ENCODE measurements around the gene NEO1.

The NEO1 gene

GRCh38 chr15:73051807-73052652 is at the start of gene NEO1:
TSS of gene NEO1 (plus strand) at chr15:73052463. CDS start at chr15:73052676, 213 bp downstream.
- DNase-seq (ENCODE audit: low read depth): peak; percentile 36

GRCh38 chr15:73004462-73004861 is 47.8 kb upstream of the NEO1 start:
- DNase-seq (ENCODE audit: low read depth): no peak

- no peak for DNase-seq (ENCODE audit: low read depth)
These were observed 47.2 kb upstream of the NEO1 start for GRCh38 chr15:73005032-73005431.

- no peak for DNase-seq (ENCODE audit: low read depth)
These were observed 46.8 kb upstream of the NEO1 start for GRCh38 chr15:73005446-73005845.

GRCh38 chr15:73006523-73006922 is 45.7 kb upstream of the NEO1 start:
- no peak for DNase-seq (ENCODE audit: low read depth)

- DNase-seq (ENCODE audit: low read depth): no peak
These were observed 42.9 kb upstream of the NEO1 start for GRCh38 chr15:73009066-73010056.

- no peak for DNase-seq (ENCODE audit: low read depth)
These were observed 41.8 kb upstream of the NEO1 start for GRCh38 chr15:73010154-73011152.

- DNase-seq (ENCODE audit: low read depth): no peak
These were observed 37.4 kb upstream of the NEO1 start for GRCh38 chr15:73014904-73015303.

GRCh38 chr15:73015493-73015892 is 36.8 kb upstream of the NEO1 start:
- no peak for DNase-seq (ENCODE audit: low read depth)

GRCh38 chr15:73017987-73018386 is 34.3 kb upstream of the NEO1 start:
- DNase-seq (ENCODE audit: low read depth): no peak

- DNase-seq (ENCODE audit: low read depth): no peak
These were observed 33.1 kb upstream of the NEO1 start for GRCh38 chr15:73019154-73019553.

- no peak for DNase-seq (ENCODE audit: low read depth)
These were observed 32.6 kb upstream of the NEO1 start for GRCh38 chr15:73019601-73020146.

- no peak for DNase-seq (ENCODE audit: low read depth)
These were observed 31.1 kb upstream of the NEO1 start for GRCh38 chr15:73021139-73021621.

GRCh38 chr15:73022161-73022560 is 30.1 kb upstream of the NEO1 start:
- no peak for DNase-seq (ENCODE audit: low read depth)

- DNase-seq (ENCODE audit: low read depth): no peak
These were observed 29.2 kb upstream of the NEO1 start for GRCh38 chr15:73023071-73023470.

- DNase-seq (ENCODE audit: low read depth): no peak
These were observed 28.1 kb upstream of the NEO1 start for GRCh38 chr15:73024168-73024567.

GRCh38 chr15:73026511-73027054 is 25.7 kb upstream of the NEO1 start:
- no peak for DNase-seq (ENCODE audit: low read depth)

GRCh38 chr15:73028031-73028430 is 24.2 kb upstream of the NEO1 start:
- DNase-seq (ENCODE audit: low read depth): no peak

- DNase-seq (ENCODE audit: low read depth): no peak
These were observed 23.3 kb upstream of the NEO1 start for GRCh38 chr15:73028831-73029451.

- DNase-seq (ENCODE audit: low read depth): no peak
These were observed 22.1 kb upstream of the NEO1 start for GRCh38 chr15:73030122-73030679.

Measured in fibroblast of the conjunctiva (primary cell).